ENCODE results near the gene NDP.

The NDP gene

DNA sequence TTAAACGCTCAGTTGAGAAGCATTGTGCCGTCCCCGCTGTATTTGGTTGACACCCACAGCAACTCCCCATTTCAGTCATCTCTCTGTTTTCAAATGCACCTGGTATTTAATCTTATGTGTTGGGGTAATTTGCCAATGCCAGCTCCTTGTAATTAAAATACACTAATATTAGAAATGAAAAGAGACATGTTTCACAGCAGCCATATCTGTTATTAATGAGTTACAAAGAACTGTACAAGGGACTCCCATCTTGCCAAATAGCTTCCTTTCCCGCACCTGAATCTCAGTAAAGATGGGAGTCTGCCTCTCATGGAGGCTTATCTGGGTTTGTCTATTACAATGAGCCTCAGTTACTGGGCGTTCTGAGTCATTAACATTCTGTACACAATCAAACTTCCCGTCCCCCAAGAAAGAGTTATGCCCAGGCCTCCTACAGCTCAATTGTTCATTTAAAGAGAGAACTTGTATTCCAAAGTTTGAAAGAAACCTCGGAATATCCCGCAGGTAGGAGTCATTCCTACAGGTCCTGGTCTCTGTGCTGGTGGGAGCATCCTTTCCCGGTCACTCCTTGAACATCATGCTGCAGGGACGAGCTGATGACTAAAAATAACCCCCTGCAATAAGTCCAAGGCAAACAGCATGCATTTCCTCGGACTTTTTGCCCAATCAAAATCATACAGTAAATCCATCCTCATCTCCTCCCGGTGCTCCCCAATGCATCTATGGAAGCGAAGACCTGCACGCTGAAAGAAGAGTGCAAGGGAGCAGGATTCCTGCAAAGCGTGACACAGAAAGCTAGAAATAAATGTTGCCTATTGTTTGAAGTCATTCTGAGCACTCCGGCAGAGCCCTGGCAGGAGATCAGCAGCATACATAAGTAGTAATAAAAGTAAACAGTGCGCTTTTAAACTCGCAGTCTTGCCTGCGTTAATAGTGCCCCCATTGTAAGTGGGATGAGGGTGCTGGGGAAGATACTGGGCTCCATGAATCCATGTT, 926 bp downstream of the NDP start:
- no peak overlapping the region for H3K27ac ChIP-seq (ENCODE audit: extremely low read depth, low read depth, low read length)
- H3K36me3 ChIP-seq (ENCODE audit: control insufficient read depth in 2 of 2, insufficient read depth in 1 of 2, low read length in 2 of 2): no peaks in the 10 kb centered on the region
- no peak overlapping the region for H3K4me3 ChIP-seq (ENCODE audit: low read depth, low read length)
- H3K4me1 ChIP-seq (ENCODE audit: control insufficient read depth, insufficient read depth, low read length): no peaks in the 10 kb centered on the region
- ChIA-PET POLR2A (no interaction called here), CTCF (interaction anchor here (0.6 to 2.2 kb wide), 3 partner anchors 14 to 266 kb away, joined by 3 to 4 read pairs (median 3); no protein-coding TSS in a partner anchor)
- no peaks in the 10 kb centered on the region for H3K9me3 ChIP-seq (ENCODE audit: control insufficient read depth, insufficient read depth, low read depth, low read length)
- no peak for TF ChIP-seq ZNF621 (tag by site-specific recombination; IDR thresholded peaks at IDR 0.05)
- no peak for TF ChIP-seq ZNF114 (tag by site-specific recombination; IDR thresholded peaks at IDR 0.05)
- TF ChIP-seq, protein P1, sequence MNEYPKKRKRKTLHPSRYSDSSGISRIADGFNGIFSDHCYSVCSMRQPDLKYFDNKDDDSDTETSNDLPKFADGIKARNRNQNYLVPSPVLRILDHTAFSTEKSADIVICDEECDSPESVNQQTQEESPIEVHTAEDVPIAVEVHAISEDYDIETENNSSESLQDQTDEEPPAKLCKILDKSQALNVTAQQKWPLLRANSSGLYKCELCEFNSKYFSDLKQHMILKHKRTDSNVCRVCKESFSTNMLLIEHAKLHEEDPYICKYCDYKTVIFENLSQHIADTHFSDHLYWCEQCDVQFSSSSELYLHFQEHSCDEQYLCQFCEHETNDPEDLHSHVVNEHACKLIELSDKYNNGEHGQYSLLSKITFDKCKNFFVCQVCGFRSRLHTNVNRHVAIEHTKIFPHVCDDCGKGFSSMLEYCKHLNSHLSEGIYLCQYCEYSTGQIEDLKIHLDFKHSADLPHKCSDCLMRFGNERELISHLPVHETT (tag by site-specific recombination; IDR thresholded peaks at IDR 0.05): no peak
- TF ChIP-seq, protein P2, sequence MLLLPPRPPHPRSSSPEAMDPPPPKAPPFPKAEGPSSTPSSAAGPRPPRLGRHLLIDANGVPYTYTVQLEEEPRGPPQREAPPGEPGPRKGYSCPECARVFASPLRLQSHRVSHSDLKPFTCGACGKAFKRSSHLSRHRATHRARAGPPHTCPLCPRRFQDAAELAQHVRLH (tag by site-specific recombination; IDR thresholded peaks at IDR 0.05): no peak
- TF ChIP-seq ZNF248 (tag by site-specific recombination; IDR thresholded peaks at IDR 0.05): no peak

DNA sequence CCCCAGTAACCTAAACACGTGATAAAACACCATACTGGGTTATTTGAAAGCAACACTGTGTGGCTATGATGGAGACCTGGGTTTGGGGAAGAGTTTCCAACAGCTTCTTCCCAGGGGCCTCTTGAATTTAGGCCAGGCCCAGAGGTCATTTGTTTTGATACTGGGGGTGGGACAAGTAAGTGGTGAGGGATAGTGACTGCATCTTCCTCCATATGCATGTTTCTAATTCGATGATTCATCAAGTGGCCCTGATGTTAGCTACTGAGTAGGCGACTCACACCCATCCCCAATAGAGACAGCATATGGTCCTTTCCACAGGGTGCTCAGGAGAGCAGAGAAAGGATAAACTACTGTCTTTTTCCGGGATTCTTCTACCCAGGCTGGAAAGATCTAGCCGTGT, 2.7 kb downstream of the NDP start:
- Histone ChIP-seq H3K9me3 (ENCODE audit: control insufficient read depth, insufficient read depth, low read depth, low read length) (no peaks in the 10 kb centered on the region), H3K27ac (ENCODE audit: extremely low read depth, low read depth, low read length) (no peak overlapping the region), H3K4me3 (ENCODE audit: low read depth, low read length) (no peak overlapping the region), H3K36me3 (ENCODE audit: control insufficient read depth in 2 of 2, insufficient read depth in 1 of 2, low read length in 2 of 2) (no peaks in the 10 kb centered on the region), H3K4me1 (ENCODE audit: control insufficient read depth, insufficient read depth, low read length) (no peaks in the 10 kb centered on the region)
- POLR2A ChIA-PET: no interaction called here
- CTCF ChIA-PET: interaction anchor here (0.6 to 1.9 kb wide), 2 partner anchors 12 to 393 kb away, joined by 4 to 7 read pairs; no protein-coding TSS in a partner anchor
- TF ChIP-seq ZIC2 (tag by site-specific recombination; IDR thresholded peaks at IDR 0.05) (peak; percentile 39; the same call in 1 of the 2 replicates), ZSCAN30 (tag by site-specific recombination; IDR thresholded peaks at IDR 0.05) (no peak)

DNA sequence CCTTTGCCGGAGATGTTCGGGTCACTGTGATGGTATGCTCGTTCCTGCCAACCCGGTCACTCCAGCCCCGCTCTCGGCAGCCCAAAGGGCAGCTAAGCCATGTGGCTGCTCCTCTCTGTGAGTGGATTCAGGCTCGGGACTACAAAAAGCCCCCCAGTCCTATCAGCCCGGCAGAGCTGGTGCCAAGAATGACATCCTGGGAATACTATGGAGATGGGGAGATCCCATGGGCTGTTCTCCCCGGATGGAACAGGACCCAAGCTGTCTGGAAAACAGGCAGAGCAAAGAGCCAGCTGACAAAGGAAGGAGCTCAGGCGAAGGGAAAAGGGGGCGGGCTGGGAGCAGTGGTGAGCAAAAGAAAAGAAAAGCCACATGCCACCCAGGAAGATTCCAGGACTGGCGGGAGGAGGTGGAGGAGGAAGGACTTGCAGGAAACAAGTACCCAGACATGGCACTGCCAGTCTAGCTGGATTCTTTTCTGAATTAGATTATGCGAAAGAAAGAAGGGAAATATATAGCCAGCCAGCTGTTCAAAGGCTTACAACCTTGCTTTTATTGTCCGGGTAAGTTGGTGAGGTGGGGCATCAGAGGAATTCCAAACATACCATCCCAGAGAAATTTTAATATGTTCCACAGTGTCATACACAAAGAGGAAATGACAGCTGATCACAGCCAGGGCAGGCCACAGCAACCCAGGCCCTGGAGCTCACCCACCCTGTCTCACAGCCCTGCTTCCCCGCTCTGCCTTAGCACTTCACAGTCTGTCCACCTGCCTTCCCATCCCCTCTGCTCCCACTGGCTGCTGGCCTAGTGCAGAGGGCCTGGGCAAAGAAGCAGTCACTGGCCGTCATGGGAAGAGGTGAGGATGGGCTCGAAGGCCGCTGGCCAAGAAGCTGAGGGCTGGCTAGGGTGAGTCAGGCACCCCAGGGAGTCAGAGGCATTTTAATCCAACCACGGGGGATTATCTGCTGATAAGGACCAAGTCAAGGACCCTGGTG, 3.4 kb downstream of the NDP start:
- Histone ChIP-seq H3K27ac (ENCODE audit: extremely low read depth, low read depth, low read length) (no peak overlapping the region), H3K36me3 (ENCODE audit: control insufficient read depth in 2 of 2, insufficient read depth in 1 of 2, low read length in 2 of 2) (no peaks in the 10 kb centered on the region), H3K4me1 (ENCODE audit: control insufficient read depth, insufficient read depth, low read length) (no peaks in the 10 kb centered on the region), H3K9me3 (ENCODE audit: control insufficient read depth, insufficient read depth, low read depth, low read length) (no peaks in the 10 kb centered on the region), H3K4me3 (ENCODE audit: low read depth, low read length) (no peak overlapping the region)
- ChIA-PET CTCF (interaction anchor here (0.6 to 1.9 kb wide), 4 partner anchors 11 to 394 kb away, joined by 3 to 7 read pairs (median 4); no protein-coding TSS in a partner anchor), POLR2A (no interaction called here)
- TF ChIP-seq ZNF221 (tag by site-specific recombination; IDR thresholded peaks at IDR 0.05; ENCODE audit: borderline replicate concordance) (no peak), ZNF416 (tag by site-specific recombination; IDR thresholded peaks at IDR 0.05) (no peak), ZNF585B (tag by site-specific recombination; IDR thresholded peaks at IDR 0.05) (no peak), ZNF140 (tag by site-specific recombination; IDR thresholded peaks at IDR 0.05) (no peak), KLF7 (tag by site-specific recombination; IDR thresholded peaks at IDR 0.05; ENCODE audit: borderline replicate concordance) (no peak)
- TF ChIP-seq, protein P3, sequence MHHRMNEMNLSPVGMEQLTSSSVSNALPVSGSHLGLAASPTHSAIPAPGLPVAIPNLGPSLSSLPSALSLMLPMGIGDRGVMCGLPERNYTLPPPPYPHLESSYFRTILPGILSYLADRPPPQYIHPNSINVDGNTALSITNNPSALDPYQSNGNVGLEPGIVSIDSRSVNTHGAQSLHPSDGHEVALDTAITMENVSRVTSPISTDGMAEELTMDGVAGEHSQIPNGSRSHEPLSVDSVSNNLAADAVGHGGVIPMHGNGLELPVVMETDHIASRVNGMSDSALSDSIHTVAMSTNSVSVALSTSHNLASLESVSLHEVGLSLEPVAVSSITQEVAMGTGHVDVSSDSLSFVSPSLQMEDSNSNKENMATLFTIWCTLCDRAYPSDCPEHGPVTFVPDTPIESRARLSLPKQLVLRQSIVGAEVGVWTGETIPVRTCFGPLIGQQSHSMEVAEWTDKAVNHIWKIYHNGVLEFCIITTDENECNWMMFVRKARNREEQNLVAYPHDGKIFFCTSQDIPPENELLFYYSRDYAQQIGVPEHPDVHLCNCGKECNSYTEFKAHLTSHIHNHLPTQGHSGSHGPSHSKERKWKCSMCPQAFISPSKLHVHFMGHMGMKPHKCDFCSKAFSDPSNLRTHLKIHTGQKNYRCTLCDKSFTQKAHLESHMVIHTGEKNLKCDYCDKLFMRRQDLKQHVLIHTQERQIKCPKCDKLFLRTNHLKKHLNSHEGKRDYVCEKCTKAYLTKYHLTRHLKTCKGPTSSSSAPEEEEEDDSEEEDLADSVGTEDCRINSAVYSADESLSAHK (tag by site-specific recombination; IDR thresholded peaks at IDR 0.05): no peak
- TF ChIP-seq, protein P4, sequence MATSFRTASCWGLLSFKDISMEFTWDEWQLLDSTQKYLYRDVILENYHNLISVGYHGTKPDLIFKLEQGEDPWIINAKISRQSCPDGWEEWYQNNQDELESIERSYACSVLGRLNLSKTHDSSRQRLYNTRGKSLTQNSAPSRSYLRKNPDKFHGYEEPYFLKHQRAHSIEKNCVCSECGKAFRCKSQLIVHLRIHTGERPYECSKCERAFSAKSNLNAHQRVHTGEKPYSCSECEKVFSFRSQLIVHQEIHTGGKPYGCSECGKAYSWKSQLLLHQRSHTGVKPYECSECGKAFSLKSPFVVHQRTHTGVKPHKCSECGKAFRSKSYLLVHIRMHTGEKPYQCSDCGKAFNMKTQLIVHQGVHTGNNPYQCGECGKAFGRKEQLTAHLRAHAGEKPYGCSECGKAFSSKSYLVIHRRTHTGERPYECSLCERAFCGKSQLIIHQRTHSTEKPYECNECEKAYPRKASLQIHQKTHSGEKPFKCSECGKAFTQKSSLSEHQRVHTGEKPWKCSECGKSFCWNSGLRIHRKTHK (tag by site-specific recombination; IDR thresholded peaks at IDR 0.05): no peak
